ENCODE data around the gene PI4K2B. TPM values are rescaled to one million over a fixed set of nuclear protein-coding genes. Genes with fewer than 3 reads are reported as not detected.

Gene PI4K2B
- total RNA-seq, 1 experiment from 2014 or later = 13.3 TPM

DNA sequence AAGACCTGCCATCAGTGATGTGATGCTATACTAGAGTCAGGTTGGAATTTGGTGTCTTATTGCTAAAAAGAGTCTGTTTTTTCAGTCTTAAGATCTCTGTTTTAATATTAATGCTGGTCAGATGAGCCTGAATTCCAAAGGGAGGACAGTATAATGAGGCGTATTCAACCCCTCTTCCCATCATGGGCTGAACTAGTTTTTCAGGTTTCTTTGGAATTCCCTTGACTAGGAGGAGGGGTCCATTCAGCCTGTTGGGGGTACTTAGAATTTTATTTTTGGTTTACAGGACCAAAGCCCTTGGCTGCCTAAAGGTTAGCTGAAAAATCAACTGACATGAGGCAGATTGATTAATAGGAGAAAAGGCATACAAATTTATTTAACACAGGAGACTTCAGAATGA, 24.1 kb upstream of the PI4K2B start:
- Histone ChIP-seq H3K27me3 (ENCODE audit: low read length) (no peaks in the 10 kb centered on the region), H3K9ac (ENCODE audit: low read length) (no peak overlapping the region), H2AFZ (ENCODE audit: low read length) (no peak overlapping the region), H3K9me2 (replicated peaks; ENCODE audit: low read length) (no peaks in the 10 kb centered on the region), H3K4me2 (ENCODE audit: low read length) (no peak overlapping the region), H3K9me3 (ENCODE audit: low read length) (no peaks in the 10 kb centered on the region), H3K4me1 (ENCODE audit: insufficient read depth, low read length) (no peaks in the 10 kb centered on the region), H3K79me2 (ENCODE audit: low read length) (no peaks in the 10 kb centered on the region), H3F3A (ENCODE audit: low read length, unreplicated experiment) (no peaks in the 10 kb centered on the region), H3K36me3 (ENCODE audit: low read depth, low read length) (no peaks in the 10 kb centered on the region), H3K27ac (ENCODE audit: low read length) (no peak overlapping the region), H4K20me1 (ENCODE audit: low read length) (no peaks in the 10 kb centered on the region), H3K4me3 (ENCODE audit: low read length) (no peak overlapping the region)
- ATAC-seq (no peak), DNase-seq (no peak)
- POLR2A ChIA-PET (ENCODE audit: unreplicated experiment) = no interaction called here
- no TSS peak for BruUV-seq (replicated peaks)
- TF ChIP-seq, protein P1, sequence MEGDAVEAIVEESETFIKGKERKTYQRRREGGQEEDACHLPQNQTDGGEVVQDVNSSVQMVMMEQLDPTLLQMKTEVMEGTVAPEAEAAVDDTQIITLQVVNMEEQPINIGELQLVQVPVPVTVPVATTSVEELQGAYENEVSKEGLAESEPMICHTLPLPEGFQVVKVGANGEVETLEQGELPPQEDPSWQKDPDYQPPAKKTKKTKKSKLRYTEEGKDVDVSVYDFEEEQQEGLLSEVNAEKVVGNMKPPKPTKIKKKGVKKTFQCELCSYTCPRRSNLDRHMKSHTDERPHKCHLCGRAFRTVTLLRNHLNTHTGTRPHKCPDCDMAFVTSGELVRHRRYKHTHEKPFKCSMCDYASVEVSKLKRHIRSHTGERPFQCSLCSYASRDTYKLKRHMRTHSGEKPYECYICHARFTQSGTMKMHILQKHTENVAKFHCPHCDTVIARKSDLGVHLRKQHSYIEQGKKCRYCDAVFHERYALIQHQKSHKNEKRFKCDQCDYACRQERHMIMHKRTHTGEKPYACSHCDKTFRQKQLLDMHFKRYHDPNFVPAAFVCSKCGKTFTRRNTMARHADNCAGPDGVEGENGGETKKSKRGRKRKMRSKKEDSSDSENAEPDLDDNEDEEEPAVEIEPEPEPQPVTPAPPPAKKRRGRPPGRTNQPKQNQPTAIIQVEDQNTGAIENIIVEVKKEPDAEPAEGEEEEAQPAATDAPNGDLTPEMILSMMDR (conservative IDR thresholded peaks at IDR 0.05; ENCODE audit: low read depth, low read length) = no peak
- TF ChIP-seq EZH2 (IDR thresholded peaks at IDR 0.05; ENCODE audit: low read length, unreplicated experiment) = no peak
- TF ChIP-seq EZH2phosphoT487 (IDR thresholded peaks at IDR 0.05; ENCODE audit: borderline replicate concordance, low read length) = no peak
- CTCF ChIA-PET = no interaction called here
- intact Hi-C loops (cut with micrococcal nuclease) = no loop called here

DNA sequence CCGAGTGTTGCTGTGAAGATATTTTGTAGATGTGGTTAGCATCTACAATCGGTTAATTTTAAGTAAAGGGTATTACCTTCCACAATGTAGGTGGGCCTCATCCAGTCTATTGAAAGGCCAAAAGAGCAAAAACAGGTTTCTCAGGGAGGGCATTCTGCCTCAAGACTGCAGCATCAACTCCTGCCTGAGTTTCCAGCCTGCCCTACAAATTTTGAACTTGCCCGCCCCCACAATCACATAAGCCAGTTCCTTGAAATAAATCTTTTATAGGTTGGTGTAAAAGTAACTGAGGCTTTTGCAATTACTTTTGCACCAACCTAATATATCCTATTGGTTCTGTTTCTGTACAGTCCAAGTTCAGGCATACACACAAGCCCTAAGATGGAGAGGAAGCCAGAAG, 22.1 kb upstream of the PI4K2B start:
- intact Hi-C loops (cut with micrococcal nuclease) = no loop called here
- CTCF ChIA-PET = no interaction called here
- H3K9me2 ChIP-seq (replicated peaks; ENCODE audit: low read length) = no peaks in the 10 kb centered on the region
- H3K79me2 ChIP-seq (ENCODE audit: low read length) = no peaks in the 10 kb centered on the region
- H3K27ac ChIP-seq (ENCODE audit: low read length) = no peak overlapping the region
- no peaks in the 10 kb centered on the region for H3F3A ChIP-seq (ENCODE audit: low read length, unreplicated experiment)
- H4K20me1 ChIP-seq (ENCODE audit: low read length) = no peaks in the 10 kb centered on the region
- ATAC-seq (no peak), DNase-seq (no peak)
- H3K9ac ChIP-seq (ENCODE audit: low read length) = no peak overlapping the region
- no peaks in the 10 kb centered on the region for H3K27me3 ChIP-seq (ENCODE audit: low read length)
- no peaks in the 10 kb centered on the region for H3K4me1 ChIP-seq (ENCODE audit: insufficient read depth, low read length)
- H3K9me3 ChIP-seq (ENCODE audit: low read length) = no peaks in the 10 kb centered on the region
- no peak overlapping the region for H3K4me2 ChIP-seq (ENCODE audit: low read length)
- TF ChIP-seq EZH2 (IDR thresholded peaks at IDR 0.05; ENCODE audit: low read length, unreplicated experiment) (no peak), EZH2phosphoT487 (IDR thresholded peaks at IDR 0.05; ENCODE audit: borderline replicate concordance, low read length) (no peak)
- TF ChIP-seq, protein P1 (conservative IDR thresholded peaks at IDR 0.05; ENCODE audit: low read depth, low read length) = no peak
- no peak overlapping the region for H2AFZ ChIP-seq (ENCODE audit: low read length)
- no TSS peak for BruUV-seq (replicated peaks)
- H3K36me3 ChIP-seq (ENCODE audit: low read depth, low read length) = no peaks in the 10 kb centered on the region
- no peak overlapping the region for H3K4me3 ChIP-seq (ENCODE audit: low read length)
- POLR2A ChIA-PET (ENCODE audit: unreplicated experiment) = no interaction called here

DNA sequence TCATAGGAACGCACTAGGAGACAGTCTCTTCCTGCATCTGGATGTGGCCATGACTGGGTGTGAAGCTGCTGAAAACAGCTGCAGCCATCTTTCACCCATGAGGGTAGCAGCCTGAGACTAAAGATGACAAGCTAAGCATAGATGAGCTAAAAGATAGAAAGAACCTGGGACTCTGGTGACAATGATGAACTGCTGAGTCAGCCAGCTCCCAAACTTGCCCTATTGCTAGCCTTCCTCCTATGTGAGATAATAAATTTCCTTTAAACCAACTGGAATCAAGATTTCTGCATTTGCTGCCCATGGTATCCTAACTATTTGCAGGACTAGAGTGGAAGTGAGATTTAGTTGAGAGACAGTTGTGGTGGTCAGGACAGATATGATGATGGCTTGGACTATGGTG, 21.0 kb upstream of the PI4K2B start:
- H3K27ac ChIP-seq (ENCODE audit: low read length) = no peak overlapping the region
- no peaks in the 10 kb centered on the region for H3K27me3 ChIP-seq (ENCODE audit: low read length)
- no peaks in the 10 kb centered on the region for H4K20me1 ChIP-seq (ENCODE audit: low read length)
- H3K9me2 ChIP-seq (replicated peaks; ENCODE audit: low read length) = no peaks in the 10 kb centered on the region
- H3F3A ChIP-seq (ENCODE audit: low read length, unreplicated experiment) = no peaks in the 10 kb centered on the region
- H3K9me3 ChIP-seq (ENCODE audit: low read length) = no peaks in the 10 kb centered on the region
- no peaks in the 10 kb centered on the region for H3K36me3 ChIP-seq (ENCODE audit: low read depth, low read length)
- H3K79me2 ChIP-seq (ENCODE audit: low read length) = no peaks in the 10 kb centered on the region
- H2AFZ ChIP-seq (ENCODE audit: low read length) = no peak overlapping the region
- H3K9ac ChIP-seq (ENCODE audit: low read length) = no peak overlapping the region
- CTCF ChIA-PET = no interaction called here
- TF ChIP-seq, protein P1 (conservative IDR thresholded peaks at IDR 0.05; ENCODE audit: low read depth, low read length) = no peak
- TF ChIP-seq EZH2 (IDR thresholded peaks at IDR 0.05; ENCODE audit: low read length, unreplicated experiment) = no peak
- TF ChIP-seq EZH2phosphoT487 (IDR thresholded peaks at IDR 0.05; ENCODE audit: borderline replicate concordance, low read length) = no peak
- intact Hi-C loops (cut with micrococcal nuclease) = no loop called here
- no peak for DNase-seq
- no peak for ATAC-seq
- POLR2A ChIA-PET (ENCODE audit: unreplicated experiment) = no interaction called here
- no TSS peak for BruUV-seq (replicated peaks)
- no peak overlapping the region for H3K4me3 ChIP-seq (ENCODE audit: low read length)
- no peaks in the 10 kb centered on the region for H3K4me1 ChIP-seq (ENCODE audit: insufficient read depth, low read length)
- no peak overlapping the region for H3K4me2 ChIP-seq (ENCODE audit: low read length)
